Measurements from ENCODE around the gene THADA.

Gene THADA

GRCh38 chr2:43355399-43355798 lies 240.4 kb downstream of the THADA start:
- Histone ChIP-seq H3K4me2 (ENCODE audit: low read length) (no peak overlapping the region), H3K9me3 (ENCODE audit: control insufficient read depth, insufficient read depth, low read length) (no peaks in the 10 kb centered on the region), H3K27me3 (ENCODE audit: control insufficient read depth, low read length) (no peaks in the 10 kb centered on the region), H3K27ac (ENCODE audit: low read depth, low read length) (no peak overlapping the region), H3K36me3 (ENCODE audit: control insufficient read depth, low read length) (no peaks in the 10 kb centered on the region), H3K4me3 (ENCODE audit: low read length) (no peak overlapping the region), H4K20me1 (ENCODE audit: control insufficient read depth, insufficient read depth, low read depth, low read length) (no peaks in the 10 kb centered on the region), H3K79me2 (ENCODE audit: control insufficient read depth, low read length) (no peaks in the 10 kb centered on the region), H3K4me1 (ENCODE audit: control insufficient read depth, low read length) (no peaks in the 10 kb centered on the region), H3F3A (ENCODE audit: control insufficient read depth, insufficient read depth) (no peaks in the 10 kb centered on the region), H3K9me2 (replicated peaks; ENCODE audit: control insufficient read depth, low read length) (no peaks in the 10 kb centered on the region)
- TF ChIP-seq CTCF (IDR thresholded peaks at IDR 0.05; ENCODE audit: low read depth, low read length, poor library complexity, severe bottlenecking), result no peak
- TF ChIP-seq EZH2phosphoT487 (IDR thresholded peaks at IDR 0.05; ENCODE audit: borderline replicate concordance, low read length), result no peak

- Histone ChIP-seq H3K9me3 (ENCODE audit: control insufficient read depth, insufficient read depth, low read length) (no peaks in the 10 kb centered on the region), H3K27ac (ENCODE audit: low read depth, low read length) (no peak overlapping the region), H3K4me1 (ENCODE audit: control insufficient read depth, low read length) (no peaks in the 10 kb centered on the region), H3K79me2 (ENCODE audit: control insufficient read depth, low read length) (no peaks in the 10 kb centered on the region), H4K20me1 (ENCODE audit: control insufficient read depth, insufficient read depth, low read depth, low read length) (no peaks in the 10 kb centered on the region), H3F3A (ENCODE audit: control insufficient read depth, insufficient read depth) (no peaks in the 10 kb centered on the region), H3K4me3 (ENCODE audit: low read length) (no peak overlapping the region), H3K4me2 (ENCODE audit: low read length) (no peak overlapping the region), H3K36me3 (ENCODE audit: control insufficient read depth, low read length) (no peaks in the 10 kb centered on the region), H3K9me2 (replicated peaks; ENCODE audit: control insufficient read depth, low read length) (no peaks in the 10 kb centered on the region), H3K27me3 (ENCODE audit: control insufficient read depth, low read length) (no peaks in the 10 kb centered on the region)
- TF ChIP-seq CTCF (IDR thresholded peaks at IDR 0.05; ENCODE audit: low read depth, low read length, poor library complexity, severe bottlenecking), result no peak
- TF ChIP-seq EZH2phosphoT487 (IDR thresholded peaks at IDR 0.05; ENCODE audit: borderline replicate concordance, low read length), result no peak
Observed at GRCh38 chr2:43349904-43350303, 245.9 kb downstream of the THADA start.

GRCh38 chr2:43348908-43349661 lies 246.8 kb downstream of the THADA start:
- H4K20me1 ChIP-seq (ENCODE audit: control insufficient read depth, insufficient read depth, low read depth, low read length), result no peaks in the 10 kb centered on the region
- H3K79me2 ChIP-seq (ENCODE audit: control insufficient read depth, low read length), result no peaks in the 10 kb centered on the region
- no peaks in the 10 kb centered on the region for H3K27me3 ChIP-seq (ENCODE audit: control insufficient read depth, low read length)
- no peak overlapping the region for H3K4me3 ChIP-seq (ENCODE audit: low read length)
- H3K27ac ChIP-seq (ENCODE audit: low read depth, low read length), result no peak overlapping the region
- TF ChIP-seq CTCF (IDR thresholded peaks at IDR 0.05; ENCODE audit: low read depth, low read length, poor library complexity, severe bottlenecking) (no peak), EZH2phosphoT487 (IDR thresholded peaks at IDR 0.05; ENCODE audit: borderline replicate concordance, low read length) (no peak)
- H3K4me1 ChIP-seq (ENCODE audit: control insufficient read depth, low read length), result no peaks in the 10 kb centered on the region
- no peaks in the 10 kb centered on the region for H3K9me3 ChIP-seq (ENCODE audit: control insufficient read depth, insufficient read depth, low read length)
- no peaks in the 10 kb centered on the region for H3K9me2 ChIP-seq (replicated peaks; ENCODE audit: control insufficient read depth, low read length)
- H3F3A ChIP-seq (ENCODE audit: control insufficient read depth, insufficient read depth), result no peaks in the 10 kb centered on the region
- no peaks in the 10 kb centered on the region for H3K36me3 ChIP-seq (ENCODE audit: control insufficient read depth, low read length)
- no peak overlapping the region for H3K4me2 ChIP-seq (ENCODE audit: low read length)

All from DOHH2 (cell line).